Measurements from ENCODE around the gene GPC5.
"Not testable (repeated sequence)": the region's sequence is repeated elsewhere in the genome, so short reads cannot be mapped to it uniquely, and the experiment has no call there.

Gene GPC5

GRCh38 chr13:91370501-91370900 is 27.9 kb upstream of the GPC5 start:
- DNase-seq = no peak

DNA sequence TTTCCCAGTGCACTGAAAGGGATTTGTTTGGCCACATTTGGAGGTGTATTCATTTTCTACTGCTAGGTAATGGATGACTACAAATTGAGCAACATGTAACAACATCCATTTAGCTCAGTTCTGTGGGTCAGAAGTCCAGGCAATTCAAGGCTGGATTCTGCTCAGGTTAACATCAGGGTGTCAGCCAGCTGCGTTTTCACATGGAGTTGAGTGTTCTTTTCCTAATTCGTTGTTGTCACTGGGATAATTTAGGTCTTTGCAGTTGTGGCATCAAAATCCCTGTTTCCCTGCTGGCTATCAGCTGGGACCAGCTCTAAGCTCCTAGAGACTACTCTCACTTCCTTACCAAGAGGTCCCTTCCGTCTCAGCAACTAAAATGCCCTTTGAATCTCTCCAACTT is 25.5 kb upstream of the GPC5 start:
- DNase-seq = no peak

- peak; percentile 14 for DNase-seq
Observed at GRCh38 chr13:91375116-91375729, 23.2 kb upstream of the GPC5 start.

GRCh38 chr13:91381371-91381770 is 17.1 kb upstream of the GPC5 start:
- peak; percentile 11 for DNase-seq

- no peak for DNase-seq
Observed at GRCh38 chr13:91383836-91384235, 14.6 kb upstream of the GPC5 start.

DNA sequence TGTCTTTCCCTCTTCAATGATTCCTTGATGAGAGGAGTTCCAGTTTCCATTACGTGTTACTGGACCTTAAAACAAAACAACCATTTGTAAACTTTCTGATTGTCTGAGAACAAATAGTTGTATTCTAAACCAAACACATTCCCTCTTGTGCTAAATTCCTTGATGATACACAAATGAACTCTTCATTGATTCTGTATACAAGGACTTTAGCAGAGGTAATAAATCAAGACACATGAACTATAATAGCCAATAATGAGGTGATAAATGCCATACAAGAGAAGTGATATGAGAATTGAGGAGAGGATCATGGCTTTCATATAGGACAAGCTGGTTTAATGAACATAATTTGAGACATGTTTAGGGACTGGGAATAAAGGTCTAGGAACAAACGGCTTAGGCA is 13.5 kb upstream of the GPC5 start:
- no peak for DNase-seq

DNA sequence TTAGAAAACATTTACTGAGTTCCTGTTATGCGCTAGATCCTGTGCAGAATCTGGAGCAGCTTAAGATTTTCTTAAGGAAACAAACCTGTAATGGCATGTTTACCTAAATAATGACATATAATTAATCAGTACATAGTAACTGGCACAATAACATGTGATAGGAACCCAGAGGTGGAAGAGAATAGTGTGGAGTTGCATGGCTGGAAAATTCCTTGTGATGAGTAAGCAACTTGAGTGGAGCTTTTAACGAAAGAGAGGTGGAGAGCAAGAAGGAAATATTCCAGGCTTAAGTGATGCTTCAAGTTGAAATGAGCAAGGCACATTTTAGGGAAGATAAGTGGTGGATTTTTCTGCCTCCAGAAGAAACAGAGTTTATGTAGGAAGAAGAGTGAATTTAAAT is 9.2 kb upstream of the GPC5 start:
- DNase-seq = no peak

- DNase-seq = no peak
Observed at GRCh38 chr13:91397595-91397994, 826 bp upstream of the GPC5 start.

DNA sequence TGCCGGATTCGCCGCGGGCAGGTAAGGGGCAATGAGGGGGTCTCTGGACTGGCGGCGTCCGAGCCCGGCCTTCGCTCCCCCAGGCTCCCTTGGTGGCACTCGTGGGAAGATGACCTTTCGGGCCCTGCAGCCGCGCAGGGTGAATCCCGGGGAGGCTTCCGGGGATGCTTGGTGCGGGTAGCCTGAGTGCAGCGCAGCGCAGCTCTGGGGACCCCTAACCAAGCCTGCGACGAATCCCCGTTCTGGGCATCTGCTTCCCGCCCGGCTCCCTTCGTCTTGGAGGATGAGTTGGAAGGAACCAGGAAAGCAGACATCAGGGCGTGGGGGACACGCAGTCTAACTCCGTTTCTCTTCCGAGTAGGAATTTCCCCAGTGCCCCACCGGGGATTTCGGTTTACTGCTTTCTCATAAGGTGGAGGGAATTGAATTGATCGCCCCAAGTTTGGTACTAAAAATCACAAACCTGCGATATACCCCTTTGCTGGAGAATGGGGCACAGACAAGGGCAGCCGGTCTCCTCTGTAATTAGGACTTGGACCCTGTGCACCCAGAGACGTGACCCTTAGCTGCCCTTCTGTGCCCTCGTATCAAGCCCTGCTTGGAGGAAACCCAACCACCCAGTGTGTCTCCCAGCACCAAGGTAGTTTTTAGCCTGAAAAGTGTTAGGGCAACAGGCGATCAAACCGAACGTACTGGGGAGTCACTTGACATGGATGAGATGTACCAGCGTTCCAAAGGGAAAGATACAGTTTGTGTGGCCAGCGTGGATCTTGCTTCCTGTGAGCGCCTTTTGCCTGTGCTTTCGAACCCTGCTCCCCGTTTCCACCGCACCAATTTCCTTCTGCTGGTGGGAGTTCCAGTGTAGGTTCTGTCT is 1.0 kb downstream of the GPC5 start:
- no peak for DNase-seq

DNA sequence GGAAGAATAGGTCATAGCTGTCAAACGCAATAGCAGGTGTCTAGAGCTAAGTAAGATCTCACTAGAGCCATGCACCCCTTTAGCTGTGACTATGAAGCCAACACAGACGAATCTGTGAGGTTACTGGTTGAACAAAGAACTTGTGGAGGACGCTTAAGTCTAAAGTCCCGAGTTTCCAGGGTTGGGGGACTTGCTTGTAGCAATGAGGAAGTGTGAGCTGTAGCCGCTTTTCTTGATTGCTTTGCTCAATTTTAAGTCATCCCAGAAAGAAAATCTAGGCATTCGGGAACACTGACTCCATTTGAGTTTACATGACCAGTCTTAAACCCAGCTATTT is 1.6 kb downstream of the GPC5 start:
- DNase-seq = no peak

DNA sequence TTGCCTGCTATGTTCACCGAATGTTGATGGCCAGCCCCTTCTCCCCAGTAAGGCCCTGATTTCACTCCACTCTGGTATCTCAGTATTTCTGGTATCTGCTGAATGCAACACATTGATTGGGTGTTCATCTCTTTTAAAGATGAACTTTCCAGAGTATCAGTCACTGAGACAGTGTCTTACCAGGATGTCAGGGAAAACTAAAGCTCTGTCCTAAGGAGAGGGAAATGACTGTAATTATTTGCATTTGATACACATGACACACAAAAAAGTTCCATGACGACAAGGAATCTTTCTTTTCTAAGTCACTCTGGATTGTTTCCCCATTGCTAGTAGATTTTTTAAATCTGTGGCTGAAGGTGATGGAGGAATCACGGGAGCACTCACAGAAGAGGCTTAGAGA is 2.2 kb downstream of the GPC5 start:
- DNase-seq = no peak

DNA sequence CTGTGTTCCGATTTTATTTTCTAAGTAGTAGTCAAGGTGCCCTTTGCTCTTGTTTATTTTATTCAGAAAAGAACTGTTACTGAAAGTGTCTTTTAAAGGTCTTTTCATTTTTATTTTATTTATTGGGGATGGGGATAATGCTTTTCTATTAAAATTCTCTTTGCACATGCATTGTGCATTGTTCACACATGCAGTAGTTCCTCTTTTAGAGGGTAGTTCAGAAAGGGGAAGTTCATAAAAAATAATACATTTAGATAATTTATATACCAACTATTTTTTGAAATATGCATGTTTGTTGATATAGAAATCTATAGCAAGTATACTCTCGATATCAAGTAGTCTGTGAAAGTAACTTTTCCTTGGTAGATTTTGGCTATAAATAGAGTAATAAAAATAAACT is 3.5 kb downstream of the GPC5 start:
- no peak for DNase-seq

GRCh38 chr13:91405240-91405639 is 6.8 kb downstream of the GPC5 start:
- DNase-seq = no peak

- DNase-seq = peak; percentile 91
Observed at GRCh38 chr13:91406619-91407018, 8.2 kb downstream of the GPC5 start.

- DNase-seq = no peak
Observed at GRCh38 chr13:91408971-91409370, 10.6 kb downstream of the GPC5 start.

DNA sequence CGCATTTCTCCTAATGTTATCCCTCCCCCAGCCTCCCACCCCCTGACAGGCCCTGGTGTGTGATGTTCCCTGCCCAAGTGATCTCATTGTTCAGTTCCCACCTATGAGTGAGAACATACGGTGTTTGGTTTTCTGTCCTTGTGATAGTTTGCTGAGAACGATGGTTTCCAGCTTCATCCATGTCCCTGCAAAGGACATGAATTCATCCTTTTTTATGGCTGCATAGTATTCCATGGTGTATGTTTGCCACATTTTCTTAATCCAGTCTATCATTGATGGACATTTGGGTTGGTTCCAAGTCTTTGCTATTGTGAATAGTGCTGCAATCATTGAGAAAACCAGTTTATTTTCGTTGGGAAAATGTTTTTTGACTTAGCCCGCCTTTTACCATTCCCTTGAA is 18.2 kb downstream of the GPC5 start:
- not testable (repeated sequence) for DNase-seq

DNA sequence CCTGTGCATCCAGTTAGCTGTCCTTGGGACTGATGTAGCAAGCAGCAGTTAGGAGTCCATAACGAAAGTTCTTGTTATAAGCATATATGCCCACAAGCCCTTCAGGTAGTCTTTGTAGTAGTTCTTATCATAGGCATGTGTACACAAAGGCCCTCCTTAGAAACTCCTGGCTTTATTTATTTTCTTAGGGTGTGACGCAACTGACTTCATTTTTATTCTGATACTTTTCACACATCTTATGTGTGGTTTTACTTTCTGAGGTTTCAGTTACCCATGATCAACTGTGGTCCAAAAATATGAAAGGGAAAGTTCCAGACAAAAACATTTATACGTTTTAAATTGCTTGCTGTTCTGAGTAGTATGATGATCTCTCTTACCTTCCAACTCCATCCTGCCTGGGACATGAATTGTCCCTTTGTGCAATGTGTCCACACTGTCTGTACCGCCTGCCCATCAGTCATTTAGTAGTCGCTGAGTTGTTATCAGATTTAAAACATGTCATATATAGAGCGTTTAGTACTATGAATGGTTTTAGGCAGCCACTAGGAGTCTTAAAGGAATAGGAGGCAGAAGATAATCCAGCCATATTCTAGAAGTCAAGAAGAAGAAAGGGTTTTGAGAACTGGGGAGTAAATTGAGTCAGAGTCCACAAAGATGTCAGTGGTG is 19.4 kb downstream of the GPC5 start:
- no peak for DNase-seq

GRCh38 chr13:91426913-91427312 is 28.5 kb downstream of the GPC5 start:
- DNase-seq = no peak

DNA sequence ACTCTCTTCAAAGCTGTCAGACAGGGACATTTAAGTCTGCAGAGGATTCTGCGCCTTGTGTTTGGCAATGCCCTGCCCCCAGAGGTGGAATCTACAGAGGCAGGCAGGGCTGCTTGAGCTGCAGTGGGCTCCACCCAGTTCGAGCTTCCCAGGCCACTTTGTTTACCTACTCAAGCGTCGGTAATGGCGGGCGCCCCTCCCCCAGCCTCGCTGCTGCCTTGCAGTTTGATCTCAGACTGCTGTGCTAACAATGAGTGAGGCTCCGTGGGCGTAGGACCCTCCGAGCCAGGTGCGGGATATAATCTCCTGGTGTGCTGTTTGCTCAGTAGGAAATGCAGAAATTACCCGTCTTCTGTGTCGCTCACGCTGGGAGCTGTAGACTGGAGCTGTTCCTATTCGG is 40.3 kb downstream of the GPC5 start:
- DNase-seq = not testable (repeated sequence)

- no peak for DNase-seq
Observed at GRCh38 chr13:91450913-91451312, 52.5 kb downstream of the GPC5 start.

GRCh38 chr13:91454666-91455065 is 56.2 kb downstream of the GPC5 start:
- no peak for DNase-seq

DNA sequence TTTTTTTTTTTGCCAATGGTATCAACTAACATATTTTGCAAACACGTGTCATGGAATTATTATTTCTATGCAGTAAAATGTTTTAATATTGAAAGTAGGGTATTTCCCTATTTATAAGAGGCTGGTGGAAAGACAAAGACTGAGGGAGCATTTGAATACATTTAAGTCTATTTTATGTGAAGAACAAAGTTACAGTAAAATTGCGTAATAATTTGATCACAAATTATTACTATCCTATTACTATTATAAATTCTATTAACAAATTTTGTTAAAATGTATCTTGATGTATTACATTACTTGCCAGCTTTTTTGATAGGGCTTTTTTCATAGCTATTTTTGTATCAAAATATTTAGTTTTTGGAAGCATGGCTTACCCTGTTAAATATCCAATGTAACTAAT is 58.4 kb downstream of the GPC5 start:
- DNase-seq = no peak

- DNase-seq = no peak
Observed at GRCh38 chr13:91459485-91459884, 61.1 kb downstream of the GPC5 start.

- no peak for DNase-seq
Observed at GRCh38 chr13:91464336-91464735, 65.9 kb downstream of the GPC5 start.
